ENCODE measurements around the gene PRSS50. TPM values are rescaled to one million over a fixed set of nuclear protein-coding genes. Genes with fewer than 3 reads are reported as not detected.
"Not testable (repeated sequence)": the region's sequence is repeated elsewhere in the genome, so short reads cannot be mapped to it uniquely, and the experiment has no call there.

Gene PRSS50
- total and polyA plus RNA-seq, 4 experiments from 2014 or later, result not detected

DNA sequence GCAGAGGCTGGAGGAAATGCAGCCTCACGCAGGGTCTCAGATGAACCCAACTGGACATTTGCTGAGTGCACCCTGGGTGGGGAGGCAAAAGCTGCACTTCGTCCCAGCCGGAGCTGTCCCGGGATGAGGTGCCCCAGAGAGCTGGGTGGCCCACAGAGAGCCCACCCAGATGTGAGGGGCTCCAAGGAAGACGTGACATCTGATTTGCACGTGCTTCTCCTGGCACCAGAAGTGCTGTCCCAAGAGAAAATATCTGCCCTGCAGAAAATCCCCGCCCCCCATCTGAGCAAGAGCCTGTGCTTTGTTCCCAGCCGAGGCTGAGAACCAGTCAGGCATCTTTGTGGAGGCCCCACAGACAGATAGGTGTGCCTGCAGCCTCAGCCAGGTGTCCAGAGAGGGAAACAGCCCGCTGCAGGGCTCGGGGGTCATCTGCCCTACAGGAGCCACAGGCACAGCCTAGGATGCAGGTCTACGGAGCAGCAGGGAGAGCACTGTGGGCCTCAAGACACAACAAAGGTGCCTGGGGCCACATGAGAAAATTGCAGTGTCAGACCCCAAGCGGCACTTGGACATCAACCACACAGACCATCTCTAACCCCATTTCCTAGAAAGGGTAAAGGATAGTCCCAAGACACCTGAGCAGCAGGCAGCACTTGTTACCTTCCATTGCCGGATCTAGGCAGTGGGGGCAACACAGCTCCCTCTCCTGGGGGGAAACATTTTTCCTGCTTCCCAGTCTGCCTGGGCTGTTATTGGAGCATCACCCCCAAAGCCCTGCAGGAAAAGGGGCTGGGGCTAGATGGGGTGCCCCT lies 10.7 kb downstream of the PRSS50 start:
- Mint-ChIP-seq H3K9me3 (no peaks in the 10 kb centered on the region), H3K36me3 (peaks cover 3 to 5% of the 10 kb centered on the region in 2 donors), H3K4me3 (no peak overlapping the region), H3K27me3 (peaks cover 0 to 2% of the 10 kb centered on the region in 2 donors), H3K27ac (peak overlapping the region in 2 of 7 donors; percentile 29 to 42), H3K4me1 (peaks cover 4 to 5% (median 5%) of the 10 kb centered on the region in 4 donors)
- Histone ChIP-seq H3K4me3 (ENCODE audit: low read length in 2 of 2) (no peak overlapping the region), H3K9me3 (ENCODE audit: control insufficient read depth in 1 of 2, low read length in 2 of 2) (no peaks in the 10 kb centered on the region), H3K27ac (ENCODE audit: low read depth, low read length) (no peak overlapping the region), H3K4me1 (ENCODE audit: insufficient read depth, low read length) (peaks cover 3% of the 10 kb centered on the region), H3K27me3 (ENCODE audit: insufficient read depth, low read length) (no peaks in the 10 kb centered on the region), H3K36me3 (ENCODE audit: insufficient read depth, low read length) (no peaks in the 10 kb centered on the region)
- ChIA-PET CTCF (ENCODE audit: partially characterized antibody) (interaction anchor here (1.6 to 2.9 kb wide), 5 partner anchors 9 to 188 kb away, joined by 3 to 14 read pairs (median 8); no protein-coding TSS in a partner anchor), POLR2A (ENCODE audit: partially characterized antibody) (no interaction called here)
- intact Hi-C loops (cut with micrococcal nuclease), result no loop called here
- DNase-seq, result no peak

DNA sequence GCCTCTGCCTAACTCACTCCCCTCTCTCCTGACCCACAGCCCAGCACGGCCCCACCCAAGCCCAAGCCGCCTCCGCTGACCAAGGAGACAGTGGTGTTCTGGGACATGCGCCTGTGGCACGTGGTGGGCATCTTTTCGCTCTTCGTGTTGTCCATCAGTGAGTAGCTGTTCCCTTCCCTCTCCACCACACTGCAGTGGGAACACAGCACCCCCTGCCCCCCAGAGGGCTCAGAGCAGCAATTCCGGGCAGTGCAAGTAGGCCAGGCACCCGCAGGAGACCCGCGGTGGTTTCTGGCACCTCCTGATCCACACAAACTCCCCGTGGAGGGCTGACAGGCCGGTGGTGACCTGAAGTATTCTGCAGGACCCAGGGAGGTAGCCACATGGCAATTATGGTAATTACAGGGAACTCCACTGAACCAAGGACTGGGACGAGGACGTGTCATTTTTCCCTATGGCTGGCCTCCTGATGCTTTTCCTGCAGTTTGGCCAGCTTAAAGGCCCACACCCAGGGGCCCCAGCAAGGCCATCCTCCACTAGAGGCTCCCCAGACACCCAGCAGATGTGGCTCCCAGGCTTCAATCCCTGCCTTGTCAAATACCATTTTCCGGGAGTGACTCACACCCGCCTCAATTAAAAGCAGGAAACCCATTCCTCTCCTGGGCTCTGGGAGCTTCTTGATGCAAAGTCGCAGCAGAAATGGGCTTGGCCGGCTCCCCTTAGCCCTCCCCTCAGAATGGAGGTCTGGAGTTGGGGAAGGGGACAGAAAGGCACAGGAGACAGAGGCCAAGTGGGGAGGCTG lies 11.7 kb downstream of the PRSS50 start:
- no peak overlapping the region for H3K27ac ChIP-seq (ENCODE audit: low read depth, low read length)
- DNase-seq, result no peak
- no peaks in the 10 kb centered on the region for H3K36me3 ChIP-seq (ENCODE audit: insufficient read depth, low read length)
- peaks cover 11% of the 10 kb centered on the region for H3K4me1 ChIP-seq (ENCODE audit: insufficient read depth, low read length)
- peak overlapping the region in 1 of 7 donors; percentile 81 for H3K27ac Mint-ChIP-seq
- POLR2A ChIA-PET (ENCODE audit: partially characterized antibody), result interaction anchor here (1.6 kb wide), 1 partner anchor 204 kb away, joined by 4 read pairs; no protein-coding TSS in a partner anchor
- peaks cover 0 to 2% of the 10 kb centered on the region in 2 donors for H3K27me3 Mint-ChIP-seq
- H3K9me3 ChIP-seq (ENCODE audit: control insufficient read depth in 1 of 2, low read length in 2 of 2), result no peaks in the 10 kb centered on the region
- no peak overlapping the region for H3K4me3 ChIP-seq (ENCODE audit: low read length in 2 of 2)
- H3K36me3 Mint-ChIP-seq, result peaks cover 3 to 5% of the 10 kb centered on the region in 2 donors
- H3K4me1 Mint-ChIP-seq, result peaks cover 6 to 11% (median 9%) of the 10 kb centered on the region in 4 donors
- CTCF ChIA-PET (ENCODE audit: partially characterized antibody), result interaction anchor here (0.9 to 2.9 kb wide), 4 partner anchors 10 to 619 kb away, joined by 3 to 14 read pairs (median 7); no protein-coding TSS in a partner anchor
- H3K9me3 Mint-ChIP-seq, result no peaks in the 10 kb centered on the region
- intact Hi-C loops (cut with micrococcal nuclease), result loop anchor here (1.0 to 2.0 kb wide), 4 partner anchors 203 to 769 kb away; partner anchors contain the start of gene SCAP
- no peaks in the 10 kb centered on the region for H3K27me3 ChIP-seq (ENCODE audit: insufficient read depth, low read length)
- no peak overlapping the region for H3K4me3 Mint-ChIP-seq

DNA sequence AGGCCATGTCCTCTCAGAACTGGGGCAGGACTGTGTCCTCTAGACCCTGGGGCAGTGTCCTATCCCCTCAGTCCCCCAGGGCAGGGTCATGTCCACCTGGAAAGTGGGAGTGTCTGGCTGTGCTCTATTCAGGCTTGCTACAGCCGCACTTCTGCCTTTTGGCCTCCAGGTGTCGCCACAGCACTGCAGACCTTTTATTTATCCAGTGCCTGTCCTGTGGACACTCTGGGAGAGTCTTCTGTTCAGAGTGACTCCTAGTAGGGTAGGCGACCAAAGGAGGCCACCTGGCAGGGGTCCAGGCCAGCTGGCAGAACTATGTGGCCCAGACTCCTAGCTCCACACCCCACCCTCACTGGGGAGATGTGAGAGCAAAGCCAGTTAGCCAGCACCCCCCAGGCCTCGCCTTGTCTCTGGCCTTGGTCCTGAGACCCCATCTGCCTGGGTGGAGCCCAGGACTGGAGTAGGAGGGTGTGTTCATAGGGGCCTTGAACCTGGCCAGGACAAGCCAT lies 12.6 kb downstream of the PRSS50 start:
- Mint-ChIP-seq H3K4me3 (no peak overlapping the region), H3K36me3 (peaks cover 3 to 5% of the 10 kb centered on the region in 2 donors), H3K27ac (peak overlapping the region in 1 of 7 donors; percentile 24), H3K4me1 (peaks cover 6 to 19% (median 9%) of the 10 kb centered on the region in 4 donors), H3K27me3 (peaks cover 0 to 2% of the 10 kb centered on the region in 2 donors), H3K9me3 (no peaks in the 10 kb centered on the region)
- Histone ChIP-seq H3K9me3 (ENCODE audit: control insufficient read depth in 1 of 2, low read length in 2 of 2) (no peaks in the 10 kb centered on the region), H3K27me3 (ENCODE audit: insufficient read depth, low read length) (no peaks in the 10 kb centered on the region), H3K4me1 (ENCODE audit: insufficient read depth, low read length) (peaks cover 18% of the 10 kb centered on the region), H3K27ac (ENCODE audit: low read depth, low read length) (no peak overlapping the region), H3K4me3 (ENCODE audit: low read length in 2 of 2) (no peak overlapping the region), H3K36me3 (ENCODE audit: insufficient read depth, low read length) (no peaks in the 10 kb centered on the region)
- ChIA-PET CTCF (ENCODE audit: partially characterized antibody) (interaction anchor here (0.9 to 2.9 kb wide), 3 partner anchors 9 to 620 kb away, joined by 3 to 14 read pairs (median 11); no protein-coding TSS in a partner anchor), POLR2A (ENCODE audit: partially characterized antibody) (interaction anchor here (1.6 kb wide), 1 partner anchor 205 kb away, joined by 4 read pairs; no protein-coding TSS in a partner anchor)
- DNase-seq, result peak; percentile 63 to 72 (median 68)
- intact Hi-C loops (cut with micrococcal nuclease), result loop anchor here (1.0 to 2.0 kb wide), 4 partner anchors 204 to 770 kb away; partner anchors contain the start of gene SCAP

DNA sequence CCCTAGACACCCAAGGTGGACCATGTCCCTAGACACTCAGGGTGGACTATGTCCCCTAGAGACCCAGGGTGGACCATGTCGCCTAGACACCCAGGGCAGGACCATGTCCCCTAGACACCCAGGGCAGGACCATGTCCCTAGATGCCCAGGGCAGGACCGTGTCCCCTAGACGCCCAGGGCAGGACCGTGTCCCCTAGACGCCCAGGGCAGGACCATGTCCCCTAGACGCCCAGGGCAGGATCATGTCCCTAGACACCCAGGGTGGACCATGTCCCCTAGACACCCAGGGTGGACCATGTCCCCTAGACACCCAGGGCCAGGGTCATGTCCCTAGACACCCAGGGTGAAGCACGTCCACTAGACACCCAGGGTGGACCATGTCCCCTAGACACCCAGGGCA lies 13.3 kb downstream of the PRSS50 start:
- intact Hi-C loops (cut with micrococcal nuclease), result loop anchor here (2.0 kb wide), 2 partner anchors 666 to 770 kb away; partner anchors contain the start of gene SCAP
- H3K9me3 Mint-ChIP-seq; H3K9me3 ChIP-seq (ENCODE audit: control insufficient read depth in 1 of 2, low read length in 2 of 2); CTCF ChIA-PET (ENCODE audit: partially characterized antibody); DNase-seq; H3K4me3 Mint-ChIP-seq; H3K27ac Mint-ChIP-seq; H3K27me3 ChIP-seq (ENCODE audit: insufficient read depth, low read length); H3K4me3 ChIP-seq (ENCODE audit: low read length in 2 of 2); H3K36me3 Mint-ChIP-seq; H3K27ac ChIP-seq (ENCODE audit: low read depth, low read length); H3K27me3 Mint-ChIP-seq; POLR2A ChIA-PET (ENCODE audit: partially characterized antibody); H3K36me3 ChIP-seq (ENCODE audit: insufficient read depth, low read length): not testable (repeated sequence)
- peaks cover 18% of the 10 kb centered on the region for H3K4me1 ChIP-seq (ENCODE audit: insufficient read depth, low read length)
- peaks cover 7 to 26% (median 12%) of the 10 kb centered on the region in 4 donors for H3K4me1 Mint-ChIP-seq

- Mint-ChIP-seq H3K4me3 (no peak overlapping the region), H3K27me3 (peaks cover 0 to 2% of the 10 kb centered on the region in 2 donors), H3K9me3 (no peaks in the 10 kb centered on the region), H3K27ac (peak overlapping the region in 2 of 7 donors; percentile 42 to 48), H3K36me3 (no peaks in the 10 kb centered on the region), H3K4me1 (peaks cover 7 to 28% (median 15%) of the 10 kb centered on the region in 4 donors)
- H3K4me3 ChIP-seq (ENCODE audit: low read length in 2 of 2), result no peak overlapping the region
- CTCF ChIA-PET (ENCODE audit: partially characterized antibody), result interaction anchor here (0.9 to 2.4 kb wide), 5 partner anchors 10 to 621 kb away, joined by 3 to 16 read pairs (median 5); partner anchors contain the start of gene ALS2CL
- H3K36me3 ChIP-seq (ENCODE audit: insufficient read depth, low read length), result no peaks in the 10 kb centered on the region
- intact Hi-C loops (cut with micrococcal nuclease), result no loop called here
- no peak overlapping the region for H3K27ac ChIP-seq (ENCODE audit: low read depth, low read length)
- no peaks in the 10 kb centered on the region for H3K9me3 ChIP-seq (ENCODE audit: control insufficient read depth in 1 of 2, low read length in 2 of 2)
- no peak for DNase-seq
- no peaks in the 10 kb centered on the region for H3K27me3 ChIP-seq (ENCODE audit: insufficient read depth, low read length)
- POLR2A ChIA-PET (ENCODE audit: partially characterized antibody), result no interaction called here
- H3K4me1 ChIP-seq (ENCODE audit: insufficient read depth, low read length), result peaks cover 18% of the 10 kb centered on the region
Measured at GRCh38 chr3:46703013-46703520, 14.6 kb downstream of the PRSS50 start.

GRCh38 chr3:46702246-46703012 lies 15.2 kb downstream of the PRSS50 start:
- intact Hi-C loops (cut with micrococcal nuclease), result no loop called here
- no peak for DNase-seq
- peaks cover 18% of the 10 kb centered on the region for H3K4me1 ChIP-seq (ENCODE audit: insufficient read depth, low read length)
- H3K36me3 ChIP-seq (ENCODE audit: insufficient read depth, low read length), result no peaks in the 10 kb centered on the region
- no peak overlapping the region for H3K4me3 ChIP-seq (ENCODE audit: low read length in 2 of 2)
- peak overlapping the region in 4 of 7 donors; percentile 6 to 70 (median 22) for H3K27ac Mint-ChIP-seq
- no peak overlapping the region for H3K27ac ChIP-seq (ENCODE audit: low read depth, low read length)
- H3K27me3 ChIP-seq (ENCODE audit: insufficient read depth, low read length), result no peaks in the 10 kb centered on the region
- H3K9me3 Mint-ChIP-seq, result no peaks in the 10 kb centered on the region
- CTCF ChIA-PET (ENCODE audit: partially characterized antibody), result interaction anchor here (0.8 to 2.4 kb wide), 7 partner anchors 9 to 621 kb away, joined by 3 to 16 read pairs (median 3); partner anchors contain the start of gene ALS2CL
- no peaks in the 10 kb centered on the region for H3K36me3 Mint-ChIP-seq
- H3K4me1 Mint-ChIP-seq, result peaks cover 7 to 33% (median 17%) of the 10 kb centered on the region in 4 donors
- H3K4me3 Mint-ChIP-seq, result peak overlapping the region in 5 of 8 donors; percentile 13 to 60 (median 33)
- POLR2A ChIA-PET (ENCODE audit: partially characterized antibody), result no interaction called here
- peaks cover 0 to 2% of the 10 kb centered on the region in 2 donors for H3K27me3 Mint-ChIP-seq
- no peaks in the 10 kb centered on the region for H3K9me3 ChIP-seq (ENCODE audit: control insufficient read depth in 1 of 2, low read length in 2 of 2)
